Neuronal stem cell (in vitro differentiated cells): Measurements from ENCODE around the gene KRTAP3-3.

Experiments used
- DNase-seq: peaks from one replicate; pipeline ENCODE4 v3.0.0-alpha.2; 2013; ENCODE audit warnings: low spot score
- H2AFZ ChIP-seq: one replicate; pipeline ENCODE4 v1.6.1; 2013; ENCODE audit warnings: mild to moderate bottlenecking, low read length, inconsistent platforms
- H2AK5ac ChIP-seq: 2 replicates; pipeline ENCODE4 v1.6.1; 2013; ENCODE audit warnings: low read depth, mild to moderate bottlenecking, inconsistent platforms, low read length, moderate library complexity, mixed read lengths
- H2BK120ac ChIP-seq: 2 replicates; pipeline ENCODE4 v1.6.1; 2013; ENCODE audit warnings: low read depth, mild to moderate bottlenecking, inconsistent platforms, low read length, moderate library complexity, mixed read lengths
- H2BK12ac ChIP-seq: one replicate; pipeline ENCODE4 v1.6.1; 2013; ENCODE audit warnings: low read length, inconsistent platforms
- H2BK15ac ChIP-seq: 2 replicates; pipeline ENCODE4 v1.6.1; 2013; ENCODE audit warnings: mild to moderate bottlenecking, low read length, inconsistent platforms, mixed read lengths
- H2BK5ac ChIP-seq: one replicate; pipeline ENCODE4 v1.6.1; 2013; ENCODE audit warnings: inconsistent platforms, mild to moderate bottlenecking, low read length, moderate library complexity
- H3K14ac ChIP-seq: one replicate; pipeline ENCODE4 v1.6.1; 2013; ENCODE audit warnings: low read length, inconsistent platforms
- H3K18ac ChIP-seq: 2 replicates; pipeline ENCODE4 v1.6.1; 2013; ENCODE audit warnings: low read length, inconsistent platforms
- H3K23ac ChIP-seq: 2 replicates; pipeline ENCODE4 v1.6.1; 2013; ENCODE audit warnings: low read depth, mild to moderate bottlenecking, mixed read lengths, low read length, inconsistent platforms; ENCODE audit not compliant: poor library complexity
- H3K27ac ChIP-seq: replicated peaks from 3 replicates; pipeline ENCODE4 v1.5.1; 2013; ENCODE audit warnings: low read length, inconsistent platforms
- H3K27me3 ChIP-seq, 3 experiments: 2 replicates each; pipeline ENCODE4 v1.6.1; 2013; ENCODE audit warnings: low read length in 3 of 3, mild to moderate bottlenecking in 2 of 3, inconsistent platforms in 1 of 3, low read depth in 1 of 3, mixed read lengths in 1 of 3, moderate library complexity in 1 of 3; ENCODE audit not compliant: control insufficient read depth in 3 of 3, insufficient read depth in 3 of 3
- H3K36me3 ChIP-seq, 2 donors: replicated peaks in 1 of 2; 2 replicates each; pipeline ENCODE4 v1.6.1; 2013; ENCODE audit warnings: low read length in 2 of 2; ENCODE audit not compliant: control insufficient read depth in 2 of 2, insufficient read depth in 2 of 2
- H3K4ac ChIP-seq: 2 replicates; pipeline ENCODE4 v1.6.1; 2013; ENCODE audit warnings: inconsistent platforms, mild to moderate bottlenecking, low read length, moderate library complexity
- H3K4me1 ChIP-seq, 2 donors: 1 replicate in 1 of 2; 2 replicates in 1 of 2; pipeline ENCODE4 v1.6.1; 2013; ENCODE audit warnings: low read length in 2 of 2, low read depth in 1 of 2; ENCODE audit not compliant: control insufficient read depth in 2 of 2, insufficient read depth in 1 of 2
- H3K4me2 ChIP-seq: one replicate; pipeline ENCODE4 v1.6.1; 2013; ENCODE audit warnings: mild to moderate bottlenecking, low read length, inconsistent platforms; ENCODE audit not compliant: insufficient read depth, poor library complexity, severe bottlenecking
- H3K4me3 ChIP-seq, 2 donors: 2 replicates each; pipeline ENCODE4 v1.5.1; 2013; ENCODE audit warnings: low read length in 2 of 2, mild to moderate bottlenecking in 2 of 2, inconsistent platforms in 1 of 2, moderate library complexity in 1 of 2
- H3K79me1 ChIP-seq: one replicate; pipeline ENCODE4 v1.6.1; 2013; ENCODE audit warnings: low read depth, mild to moderate bottlenecking, inconsistent platforms, low read length, moderate library complexity
- H3K9ac ChIP-seq: one replicate; pipeline ENCODE4 v1.6.1; 2013; ENCODE audit warnings: mild to moderate bottlenecking, low read depth, low read length, inconsistent platforms; ENCODE audit not compliant: poor library complexity
- H3K9me3 ChIP-seq, 2 donors: replicated peaks in 1 of 2; 2 replicates each; pipeline versions ENCODE3 to v1.6.1; 2013; ENCODE audit warnings: low read length in 2 of 2, mild to moderate bottlenecking in 2 of 2, inconsistent platforms in 1 of 2, low read depth in 1 of 2, mixed read lengths in 1 of 2, moderate library complexity in 1 of 2; ENCODE audit not compliant: control insufficient read depth in 2 of 2, insufficient read depth in 1 of 2
- H4K8ac ChIP-seq: one replicate; pipeline ENCODE4 v1.6.1; 2013; ENCODE audit warnings: low read depth, mild to moderate bottlenecking, inconsistent platforms, low read length, moderate library complexity
- H4K91ac ChIP-seq: one replicate; pipeline ENCODE4 v1.6.1; 2013; ENCODE audit warnings: low read length, low read depth, mild to moderate bottlenecking, inconsistent platforms; ENCODE audit not compliant: poor library complexity
- WGBS, 2 donors: extraction: QIAGEN DNeasy Blood & Tissue Kit; methylation state at CpG; one replicate each; pipeline ENCODE4 v1.1.7; 2013; ENCODE audit warnings: missing lambda C conversion rate in 2 of 2, mixed read lengths in 1 of 2; ENCODE audit not compliant: insufficient read length in 2 of 2, insufficient replicate concordance in 1 of 2; ENCODE audit errors: extremely low coverage in 2 of 2; 5-methylcytosine and 5-hydroxymethylcytosine counted together

Gene KRTAP3-3

GRCh38 chr17:40952154-40952553, 41.8 kb downstream of the KRTAP3-3 start:
- no peak overlapping the region for H3K4me3 ChIP-seq
- no peak overlapping the region for H3K18ac ChIP-seq
- WGBS, 2 donors: no CpG with 5 or more reads among the region's 2 CpGs
- no peaks in the 10 kb centered on the region for H3K9me3 ChIP-seq
- H3K4me1 ChIP-seq: peaks cover 0 to 1% of the 10 kb centered on the region in 2 donors
- no peak overlapping the region for H2BK12ac ChIP-seq
- no peak for DNase-seq
- H2BK15ac ChIP-seq: no peak overlapping the region
- H3K9ac ChIP-seq: no peak overlapping the region
- no peak overlapping the region for H3K4me2 ChIP-seq
- H2BK5ac ChIP-seq: no peak overlapping the region
- no peak overlapping the region for H4K91ac ChIP-seq
- H3K14ac ChIP-seq: no peak overlapping the region
- no peak overlapping the region for H2AK5ac ChIP-seq
- H3K4ac ChIP-seq: no peak overlapping the region
- no peaks in the 10 kb centered on the region for H3K36me3 ChIP-seq
- H3K27ac ChIP-seq: no peak overlapping the region
- H3K27me3 ChIP-seq: peaks cover 0 to 7% (median 0%) of the 10 kb centered on the region in 3 experiments
- H2AFZ ChIP-seq: no peak overlapping the region
- no peaks in the 10 kb centered on the region for H3K79me1 ChIP-seq
- H2BK120ac ChIP-seq: no peak overlapping the region
- H4K8ac ChIP-seq: no peak overlapping the region
- no peak overlapping the region for H3K23ac ChIP-seq

- Histone ChIP-seq H4K91ac (no peak overlapping the region), H2BK120ac (no peak overlapping the region), H2AFZ (no peak overlapping the region), H3K9ac (no peak overlapping the region), H4K8ac (no peak overlapping the region), H3K27me3 (peaks cover 0 to 7% (median 0%) of the 10 kb centered on the region in 3 experiments), H2BK12ac (no peak overlapping the region), H3K9me3 (no peaks in the 10 kb centered on the region), H3K79me1 (no peaks in the 10 kb centered on the region), H3K27ac (no peak overlapping the region), H2AK5ac (no peak overlapping the region), H3K23ac (no peak overlapping the region), H3K14ac (no peak overlapping the region), H3K4me3 (no peak overlapping the region), H2BK5ac (no peak overlapping the region), H3K4me2 (no peak overlapping the region), H3K18ac (no peak overlapping the region), H3K4ac (no peak overlapping the region), H2BK15ac (no peak overlapping the region), H3K4me1 (peaks cover 0 to 3% of the 10 kb centered on the region in 2 donors), H3K36me3 (no peaks in the 10 kb centered on the region)
- DNase-seq: no peak
- WGBS, 2 donors: no CpG with 5 or more reads among the region's 2 CpGs
These were observed 42.8 kb downstream of the KRTAP3-3 start for GRCh38 chr17:40951011-40951622.

GRCh38 chr17:40950176-40950575, 43.8 kb downstream of the KRTAP3-3 start:
- no peak overlapping the region for H2BK5ac ChIP-seq
- H2AK5ac ChIP-seq: no peak overlapping the region
- H3K79me1 ChIP-seq: no peaks in the 10 kb centered on the region
- H3K23ac ChIP-seq: no peak overlapping the region
- no peak overlapping the region for H2BK120ac ChIP-seq
- peaks cover 0 to 6% of the 10 kb centered on the region in 2 donors for H3K4me1 ChIP-seq
- H3K27me3 ChIP-seq: peaks cover 0 to 7% (median 0%) of the 10 kb centered on the region in 3 experiments
- no peak overlapping the region for H3K4ac ChIP-seq
- H4K8ac ChIP-seq: no peak overlapping the region
- no peak overlapping the region for H4K91ac ChIP-seq
- no peak overlapping the region for H3K14ac ChIP-seq
- H3K18ac ChIP-seq: no peak overlapping the region
- no peak overlapping the region for H3K4me3 ChIP-seq
- H3K27ac ChIP-seq: no peak overlapping the region
- H3K36me3 ChIP-seq: no peaks in the 10 kb centered on the region
- H3K9me3 ChIP-seq: no peaks in the 10 kb centered on the region
- no peak overlapping the region for H2BK12ac ChIP-seq
- 100% methylated on average over 1 of the region's 7 CpGs; no CpG with 5 or more reads in 1 of the 2 donors for WGBS, 2 donors
- H2BK15ac ChIP-seq: no peak overlapping the region
- H3K4me2 ChIP-seq: no peak overlapping the region
- no peak overlapping the region for H2AFZ ChIP-seq
- DNase-seq: no peak
- H3K9ac ChIP-seq: no peak overlapping the region

- H2BK5ac ChIP-seq: no peak overlapping the region
- no peak overlapping the region for H3K23ac ChIP-seq
- H3K36me3 ChIP-seq: no peaks in the 10 kb centered on the region
- H2BK12ac ChIP-seq: no peak overlapping the region
- peaks cover 0 to 7% (median 0%) of the 10 kb centered on the region in 3 experiments for H3K27me3 ChIP-seq
- no peak overlapping the region for H3K14ac ChIP-seq
- no peak overlapping the region for H2BK120ac ChIP-seq
- no peak overlapping the region for H4K8ac ChIP-seq
- H3K79me1 ChIP-seq: no peaks in the 10 kb centered on the region
- H2BK15ac ChIP-seq: no peak overlapping the region
- peak overlapping the region; percentile 22 for H3K27ac ChIP-seq
- no peak overlapping the region for H3K18ac ChIP-seq
- no peak overlapping the region for H3K4me3 ChIP-seq
- no peak overlapping the region for H2AK5ac ChIP-seq
- peaks cover 0 to 9% of the 10 kb centered on the region in 2 donors for H3K4me1 ChIP-seq
- no peaks in the 10 kb centered on the region for H3K9me3 ChIP-seq
- DNase-seq: peak; percentile 18
- H3K4ac ChIP-seq: no peak overlapping the region
- H2AFZ ChIP-seq: peak overlapping the region; percentile 8
- WGBS, 2 donors: no CpG with 5 or more reads among the region's 10 CpGs
- H3K9ac ChIP-seq: no peak overlapping the region
- no peak overlapping the region for H4K91ac ChIP-seq
- no peak overlapping the region for H3K4me2 ChIP-seq
These were observed 44.5 kb downstream of the KRTAP3-3 start for GRCh38 chr17:40949418-40949817.
